Measurements from ENCODE around the gene ATP2B3. TPM values are rescaled to one million over a fixed set of nuclear protein-coding genes. Genes with fewer than 3 reads are reported as not detected.

ATP2B3 gene
- total RNA-seq, 1 experiment from 2014 or later, result not detected

DNA sequence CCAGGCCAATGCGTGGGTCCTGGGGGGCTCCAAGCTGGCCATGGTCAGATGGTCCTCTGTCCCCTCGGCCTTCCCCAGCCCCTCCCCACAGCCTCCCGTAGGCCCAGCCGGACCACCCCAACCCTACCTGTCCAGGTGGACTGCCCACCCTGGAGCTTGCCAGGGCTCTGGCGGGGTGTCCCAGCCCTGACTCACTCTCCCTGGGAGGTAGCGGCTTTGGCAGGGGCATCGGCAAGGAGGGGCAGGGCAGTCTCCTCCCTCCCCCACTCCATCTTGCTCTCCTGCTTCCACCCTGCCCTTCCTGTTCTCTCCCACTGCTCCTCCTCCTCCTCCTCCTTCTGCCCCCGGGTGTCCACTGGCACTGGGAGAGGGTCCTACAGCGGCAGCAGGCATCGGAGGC is 15.3 kb upstream of the ATP2B3 start:
- in situ Hi-C loops (cut with HindIII; ENCODE audit: low pct_unique_long_range_greater_than_20kb, low sequenced_read_pairs), result no loop called here

DNA sequence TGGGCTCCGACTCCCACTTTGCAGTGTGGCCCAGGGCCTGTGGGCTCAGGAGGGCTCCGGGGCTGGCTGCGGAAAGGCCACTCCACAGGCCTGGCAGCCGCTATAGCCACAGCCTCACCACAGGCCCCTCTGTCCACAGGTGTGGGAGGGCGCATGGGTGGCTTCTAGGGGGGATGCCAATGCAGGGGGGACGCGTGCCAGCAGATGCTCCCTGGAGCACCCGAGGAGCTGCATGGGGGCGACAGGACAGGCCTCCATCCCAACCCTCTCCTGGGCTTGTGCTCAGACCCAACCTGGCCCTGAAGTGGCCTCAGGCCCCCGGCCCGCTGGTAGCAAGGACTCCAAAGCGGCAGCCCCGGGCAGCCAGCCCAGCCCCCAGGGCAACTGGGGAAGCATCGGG is 14.6 kb upstream of the ATP2B3 start:
- in situ Hi-C loops (cut with HindIII; ENCODE audit: low pct_unique_long_range_greater_than_20kb, low sequenced_read_pairs), result no loop called here
- no peak for DNase-seq (ENCODE audit: low read depth)

More for the DNA sequence above, 15.3 kb upstream of the ATP2B3 start:
- no peak for DNase-seq (ENCODE audit: low read depth)

DNA sequence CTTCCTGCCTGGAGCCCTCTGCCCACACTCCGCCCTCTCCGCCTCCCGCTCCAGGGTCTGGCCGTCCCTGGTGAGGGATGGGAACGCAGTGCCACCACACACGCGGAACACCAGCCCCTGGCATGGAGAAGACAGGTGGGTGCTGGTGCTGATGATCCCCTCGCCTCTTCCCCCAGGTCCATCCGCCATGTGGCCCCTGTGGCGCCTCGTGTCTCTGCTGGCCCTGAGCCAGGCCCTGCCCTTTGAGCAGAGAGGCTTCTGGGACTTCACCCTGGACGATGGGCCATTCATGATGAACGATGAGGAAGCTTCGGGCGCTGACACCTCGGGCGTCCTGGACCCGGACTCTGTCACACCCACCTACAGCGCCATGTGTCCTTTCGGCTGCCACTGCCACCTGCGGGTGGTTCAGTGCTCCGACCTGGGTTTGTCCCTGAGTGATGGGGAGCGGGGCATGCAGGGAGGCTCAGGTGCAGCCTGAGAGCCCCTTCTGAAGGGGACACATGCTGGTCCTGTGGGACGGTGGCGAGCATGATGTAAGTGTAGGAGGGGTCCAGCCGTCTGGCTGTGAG is 12.9 kb upstream of the ATP2B3 start:
- DNase-seq (ENCODE audit: low read depth), result no peak
- in situ Hi-C loops (cut with HindIII; ENCODE audit: low pct_unique_long_range_greater_than_20kb, low sequenced_read_pairs), result no loop called here

DNA sequence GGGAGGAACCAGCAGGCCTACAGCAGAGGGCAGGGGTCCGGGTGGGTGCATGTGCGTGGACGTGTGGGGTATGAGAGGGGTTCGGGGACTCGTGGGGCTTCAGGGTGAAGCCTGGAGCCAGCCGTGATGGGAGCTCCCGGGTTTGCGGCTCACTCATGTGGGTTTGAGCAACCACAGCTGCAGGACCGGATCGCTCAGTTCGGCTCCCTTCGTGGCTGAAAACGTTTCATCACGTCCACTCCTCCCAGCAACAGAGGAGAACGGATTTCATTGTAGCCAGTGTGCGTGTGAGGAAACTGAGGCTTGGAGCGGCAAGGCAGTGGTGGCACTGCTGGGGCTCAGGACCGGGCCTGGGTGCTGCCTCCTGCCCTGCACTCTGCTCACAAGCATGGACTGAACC is 12.1 kb upstream of the ATP2B3 start:
- DNase-seq (ENCODE audit: low read depth), result no peak
- in situ Hi-C loops (cut with HindIII; ENCODE audit: low pct_unique_long_range_greater_than_20kb, low sequenced_read_pairs), result no loop called here

DNA sequence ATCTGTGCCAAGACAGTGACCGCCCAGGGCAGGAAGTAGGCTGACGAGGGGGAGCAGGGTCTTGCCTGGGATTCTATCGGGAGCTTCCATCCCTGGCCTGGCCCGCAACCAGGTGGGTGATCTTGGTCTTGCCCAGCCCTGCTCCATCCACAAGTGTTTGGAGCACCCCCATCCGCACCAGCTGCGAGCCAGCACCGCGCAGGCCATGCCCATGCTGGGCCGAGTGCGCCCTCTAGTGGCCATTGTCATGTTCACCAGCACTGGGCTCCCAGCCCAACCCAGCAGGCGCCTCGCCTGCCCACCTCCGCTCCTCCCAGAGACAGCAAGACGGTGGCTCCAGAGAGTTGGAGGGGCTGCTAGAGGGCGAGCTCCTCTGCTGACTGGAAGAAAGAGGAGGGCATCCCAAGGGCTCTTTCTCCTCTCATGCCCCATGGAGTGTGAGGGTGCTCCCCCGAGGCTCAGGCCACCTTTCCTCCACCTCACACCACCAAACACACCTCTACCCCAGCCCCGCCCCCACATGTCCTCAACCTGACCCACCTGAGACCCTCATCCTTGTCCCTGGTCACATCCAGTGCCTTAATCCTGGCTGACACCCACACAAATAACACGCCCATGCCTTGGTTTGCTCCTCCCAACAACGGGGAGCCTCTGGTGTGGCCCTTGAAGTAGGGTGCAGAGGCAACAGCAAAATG is 9.8 kb upstream of the ATP2B3 start:
- in situ Hi-C loops (cut with HindIII; ENCODE audit: low pct_unique_long_range_greater_than_20kb, low sequenced_read_pairs), result no loop called here
- peak; percentile 47 for DNase-seq (ENCODE audit: low read depth)

DNA sequence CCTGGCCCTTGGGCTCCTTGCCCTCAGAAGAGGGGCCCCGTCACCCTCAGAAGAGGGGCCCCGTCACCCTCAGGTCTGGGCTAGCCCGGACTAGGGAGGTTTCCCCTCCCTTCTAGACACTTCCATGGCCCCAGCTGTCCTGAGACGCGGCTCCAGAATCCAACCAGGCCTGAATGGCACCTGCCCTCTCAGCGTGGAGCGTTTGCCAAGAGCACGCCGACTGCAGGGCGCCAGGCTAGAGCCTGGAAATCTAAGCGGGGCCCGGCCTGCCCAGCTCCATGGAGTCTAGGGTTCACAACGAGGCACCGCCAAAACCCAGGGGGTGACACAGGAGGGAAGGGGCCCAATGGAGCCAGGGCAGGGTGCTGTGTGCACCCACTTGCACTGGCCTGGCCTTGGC is 7.8 kb upstream of the ATP2B3 start:
- DNase-seq (ENCODE audit: low read depth), result no peak
- in situ Hi-C loops (cut with HindIII; ENCODE audit: low pct_unique_long_range_greater_than_20kb, low sequenced_read_pairs), result no loop called here

DNA sequence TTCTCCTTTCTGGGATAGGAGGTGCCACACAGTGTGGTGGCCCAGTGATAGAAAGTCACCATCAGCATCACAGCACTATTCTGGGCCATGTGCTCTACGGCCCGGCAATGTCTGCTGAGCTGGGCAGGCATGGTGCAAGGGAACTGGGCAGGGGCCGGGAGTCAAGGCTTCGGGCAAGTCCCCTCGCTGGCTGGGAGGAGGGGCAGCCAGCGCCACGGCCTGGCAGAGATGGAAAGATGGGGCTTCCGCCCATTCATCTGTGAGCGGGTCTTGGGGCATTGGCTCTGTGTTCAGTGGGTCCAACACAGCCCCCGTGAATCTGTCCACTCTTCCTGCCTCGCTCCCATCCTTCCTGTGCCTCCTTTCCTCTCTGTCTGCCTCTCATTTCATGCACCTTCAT is 7.1 kb upstream of the ATP2B3 start:
- DNase-seq (ENCODE audit: low read depth), result no peak
- in situ Hi-C loops (cut with HindIII; ENCODE audit: low pct_unique_long_range_greater_than_20kb, low sequenced_read_pairs), result no loop called here

DNA sequence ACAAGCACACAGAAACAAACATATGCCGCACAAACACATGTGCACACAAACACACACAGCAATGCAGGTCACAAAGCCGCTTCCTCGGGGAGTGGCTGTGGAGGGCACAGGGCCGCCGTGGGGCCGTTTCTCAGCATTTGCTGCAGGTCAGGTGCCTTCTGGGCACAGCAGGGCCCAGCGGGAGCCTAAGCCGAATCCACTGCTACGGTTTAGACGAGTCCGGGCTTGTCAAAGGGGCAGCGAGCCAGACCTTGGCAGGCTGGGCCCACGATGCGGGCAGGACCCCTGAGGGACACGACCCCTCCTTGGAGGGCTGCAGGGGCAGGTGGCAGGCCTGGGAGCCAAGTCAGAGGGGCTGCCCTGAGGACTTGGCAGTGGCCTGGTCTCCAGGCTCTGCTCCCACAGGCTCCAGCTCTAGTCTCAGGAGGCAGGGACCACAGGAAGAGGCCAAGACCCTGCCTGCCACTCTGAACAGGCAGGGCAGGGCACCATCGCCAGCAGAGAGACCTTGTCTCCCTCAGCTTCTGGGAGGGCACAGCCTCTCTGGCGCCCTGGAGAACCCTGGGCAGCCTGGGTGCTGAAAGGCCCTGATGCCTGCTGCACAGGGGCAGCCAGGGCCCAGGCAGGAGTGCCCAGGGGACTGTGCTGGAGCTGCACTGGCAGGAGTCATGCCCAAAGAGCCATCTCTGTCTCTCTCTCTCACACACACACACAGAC is 5.5 kb upstream of the ATP2B3 start:
- no peak for DNase-seq (ENCODE audit: low read depth)
- in situ Hi-C loops (cut with HindIII; ENCODE audit: low pct_unique_long_range_greater_than_20kb, low sequenced_read_pairs), result no loop called here

DNA sequence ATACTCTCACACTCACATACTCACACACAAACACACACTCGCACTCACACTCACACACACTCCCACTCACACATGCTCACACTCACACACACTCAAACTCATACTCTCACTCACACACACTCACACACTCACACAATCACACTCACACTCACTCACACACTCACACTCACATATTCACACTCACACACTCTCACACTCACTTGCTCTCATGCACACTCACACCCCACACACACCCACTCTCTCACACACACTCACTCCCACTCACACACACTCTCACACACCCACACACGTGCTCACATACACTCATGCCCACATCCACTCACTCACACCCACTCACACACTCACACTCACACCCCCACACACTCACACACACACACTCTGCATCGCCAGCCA is 4.9 kb upstream of the ATP2B3 start:
- no peak for DNase-seq (ENCODE audit: low read depth)
- in situ Hi-C loops (cut with HindIII; ENCODE audit: low pct_unique_long_range_greater_than_20kb, low sequenced_read_pairs), result no loop called here

DNA sequence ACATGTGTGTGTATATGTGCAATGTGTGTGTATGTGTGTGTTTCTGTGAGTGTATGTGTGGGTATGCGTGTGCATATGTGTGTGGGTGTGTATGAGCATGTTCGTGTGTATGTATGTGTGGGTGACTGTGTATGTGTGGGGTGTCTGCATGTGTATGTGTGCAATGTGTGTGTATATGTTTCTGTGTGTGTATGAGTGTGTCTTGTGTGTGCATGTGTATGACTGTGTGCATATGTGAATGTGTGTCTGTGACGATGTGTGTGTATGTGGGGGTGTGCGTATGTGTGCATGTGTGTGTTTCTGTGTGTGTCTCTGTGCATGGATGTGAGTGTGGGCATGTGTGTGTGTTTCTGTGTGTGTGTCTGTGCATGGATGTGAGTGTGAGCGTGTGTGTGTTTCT is 4.2 kb upstream of the ATP2B3 start:
- in situ Hi-C loops (cut with HindIII; ENCODE audit: low pct_unique_long_range_greater_than_20kb, low sequenced_read_pairs), result no loop called here

DNA sequence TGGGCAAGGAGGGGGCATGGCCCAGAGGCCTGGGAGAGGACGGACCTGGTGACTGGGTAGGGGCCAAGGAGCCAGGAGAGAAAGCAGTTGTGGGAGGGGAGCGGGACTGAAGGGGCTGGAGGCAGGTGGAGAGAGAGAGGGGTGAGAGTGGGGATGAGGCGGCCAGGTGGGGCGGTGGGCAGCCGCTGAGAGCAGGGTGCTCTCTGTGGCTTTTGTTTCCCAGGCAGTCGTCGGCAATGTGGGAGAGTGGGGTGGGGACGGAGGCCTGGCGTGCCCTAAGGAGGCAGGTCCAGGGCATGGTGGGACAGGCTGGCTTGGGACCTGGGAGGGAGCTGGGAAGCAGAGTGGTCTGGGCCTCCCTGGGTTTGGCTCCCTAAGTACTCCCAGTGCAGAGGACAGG is 3.2 kb upstream of the ATP2B3 start:
- in situ Hi-C loops (cut with HindIII; ENCODE audit: low pct_unique_long_range_greater_than_20kb, low sequenced_read_pairs), result no loop called here
- DNase-seq (ENCODE audit: low read depth), result no peak

More for the DNA sequence above, 4.2 kb upstream of the ATP2B3 start:
- no peak for DNase-seq (ENCODE audit: low read depth)

DNA sequence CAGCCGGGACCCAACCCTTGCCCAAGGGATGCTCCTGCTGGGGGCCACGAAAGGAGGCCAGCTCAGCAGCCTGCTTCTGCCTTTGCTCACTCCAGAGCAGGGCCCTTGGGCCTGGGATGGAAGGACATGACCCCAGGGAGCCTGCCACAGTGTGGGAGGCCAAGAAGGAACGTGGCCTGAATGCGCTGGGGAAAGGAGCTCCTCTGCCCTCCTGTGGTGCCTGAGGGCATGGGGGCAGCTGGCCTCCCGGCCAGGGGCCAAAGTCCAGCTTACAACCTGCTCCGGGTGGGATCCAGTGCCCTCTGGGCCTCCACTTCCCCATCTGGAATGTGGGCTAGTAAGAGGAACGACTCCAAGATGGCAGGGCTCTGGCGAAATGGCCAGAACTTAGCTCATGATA is 2.0 kb upstream of the ATP2B3 start:
- in situ Hi-C loops (cut with HindIII; ENCODE audit: low pct_unique_long_range_greater_than_20kb, low sequenced_read_pairs), result no loop called here
- DNase-seq (ENCODE audit: low read depth), result no peak

DNA sequence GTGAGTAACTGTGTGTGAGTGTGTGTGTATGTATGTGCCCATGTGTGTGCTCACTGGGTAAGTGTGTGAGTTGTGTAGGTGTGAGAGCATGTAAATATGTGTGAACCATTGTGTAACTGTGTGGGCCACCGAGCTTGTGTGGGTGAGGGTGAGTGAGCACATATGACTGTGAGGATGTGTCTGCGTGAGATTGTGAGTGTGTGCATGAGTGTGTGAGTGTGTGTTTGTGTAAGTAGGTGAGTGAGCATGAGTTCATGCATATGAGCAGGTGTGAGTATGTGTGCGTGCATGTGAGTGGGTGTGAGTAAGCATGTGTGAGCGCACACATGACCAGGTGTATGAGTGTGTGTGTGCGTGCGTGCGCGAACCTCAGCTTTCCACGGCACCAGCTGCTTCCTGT is 1.4 kb upstream of the ATP2B3 start:
- no peak for DNase-seq (ENCODE audit: low read depth)
- in situ Hi-C loops (cut with HindIII; ENCODE audit: low pct_unique_long_range_greater_than_20kb, low sequenced_read_pairs), result no loop called here

DNA sequence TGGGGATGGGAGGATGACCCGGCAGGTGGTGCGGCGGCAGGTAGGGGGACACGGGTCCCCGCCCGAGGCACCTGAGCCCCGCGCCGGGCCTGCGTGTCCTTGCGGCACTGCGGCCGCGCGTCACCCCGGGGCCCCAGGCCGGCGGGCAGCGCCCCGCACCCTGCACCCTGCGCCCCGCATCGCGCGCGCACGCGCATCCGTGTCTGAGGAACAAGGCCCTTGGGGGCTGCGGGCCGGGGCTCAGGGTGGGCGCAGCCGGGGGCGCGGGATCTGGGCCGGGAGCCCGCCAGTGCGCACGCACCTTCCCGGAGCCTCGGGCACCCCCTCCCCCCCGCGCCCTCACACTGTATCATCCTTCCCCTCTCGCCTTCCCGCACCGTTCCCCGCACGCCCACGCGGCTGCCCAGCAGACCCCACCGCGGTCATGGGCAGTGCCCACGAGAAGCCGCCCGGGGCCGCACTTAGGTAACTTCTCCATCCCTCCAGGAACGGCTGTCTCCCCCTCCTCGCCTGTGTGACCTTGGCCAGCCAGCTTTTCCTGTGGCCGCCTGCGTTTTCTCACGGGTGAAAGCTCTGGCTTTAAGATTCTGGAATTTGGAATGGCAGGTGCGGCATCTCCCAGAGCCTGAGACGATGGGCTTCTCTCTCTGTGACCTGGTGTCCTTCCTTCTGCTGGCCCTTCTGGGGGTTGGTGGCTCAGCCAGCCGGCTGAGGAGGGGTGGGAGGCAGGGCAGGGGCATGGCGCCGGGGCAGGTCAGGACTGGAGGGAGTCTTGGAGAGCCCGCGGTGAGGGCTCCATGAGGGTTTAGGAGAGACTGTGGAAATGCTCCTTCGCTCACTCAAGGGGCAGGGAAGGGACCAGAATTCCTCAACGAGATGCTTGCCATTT is 748 bp downstream of the ATP2B3 start:
- DNase-seq (ENCODE audit: low read depth), result no peak
- in situ Hi-C loops (cut with HindIII; ENCODE audit: low pct_unique_long_range_greater_than_20kb, low sequenced_read_pairs), result no loop called here

DNA sequence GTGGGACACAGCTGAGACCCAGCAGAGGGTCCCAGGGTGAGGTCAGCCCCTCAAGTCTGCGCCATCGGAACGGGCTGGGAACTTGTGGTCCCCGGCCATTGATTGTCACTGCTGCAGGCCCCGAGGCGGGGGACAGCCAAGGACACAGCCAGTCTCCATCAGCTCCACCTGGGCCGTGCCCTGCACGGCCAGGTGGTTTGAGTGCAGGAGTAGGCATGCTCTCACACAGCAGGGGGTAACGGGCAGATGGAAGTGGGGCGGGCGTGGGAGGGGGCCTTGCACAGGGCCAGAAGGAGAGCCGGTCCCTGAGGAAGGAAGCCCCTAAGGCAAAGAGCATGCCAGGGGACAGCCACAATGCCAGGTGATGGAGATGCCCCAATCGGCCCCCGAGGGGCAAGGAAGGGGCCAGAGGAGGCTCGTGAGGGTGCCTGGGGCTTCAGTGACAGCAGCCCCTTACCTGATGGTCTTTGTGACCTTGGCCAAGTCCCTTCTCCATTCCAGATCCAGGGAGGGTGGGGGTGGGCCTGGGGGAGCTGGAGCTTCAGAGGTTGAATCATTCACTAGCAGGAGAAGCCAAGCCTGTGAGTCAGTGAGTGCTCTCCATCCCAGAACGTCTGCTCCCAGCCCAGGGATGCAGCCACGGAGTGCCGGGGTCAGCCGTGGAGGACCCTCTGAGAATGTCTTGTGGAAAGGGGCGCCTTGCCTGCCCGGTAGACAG is 2.3 kb downstream of the ATP2B3 start:
- no peak for DNase-seq (ENCODE audit: low read depth)
- in situ Hi-C loops (cut with HindIII; ENCODE audit: low pct_unique_long_range_greater_than_20kb, low sequenced_read_pairs), result no loop called here

DNA sequence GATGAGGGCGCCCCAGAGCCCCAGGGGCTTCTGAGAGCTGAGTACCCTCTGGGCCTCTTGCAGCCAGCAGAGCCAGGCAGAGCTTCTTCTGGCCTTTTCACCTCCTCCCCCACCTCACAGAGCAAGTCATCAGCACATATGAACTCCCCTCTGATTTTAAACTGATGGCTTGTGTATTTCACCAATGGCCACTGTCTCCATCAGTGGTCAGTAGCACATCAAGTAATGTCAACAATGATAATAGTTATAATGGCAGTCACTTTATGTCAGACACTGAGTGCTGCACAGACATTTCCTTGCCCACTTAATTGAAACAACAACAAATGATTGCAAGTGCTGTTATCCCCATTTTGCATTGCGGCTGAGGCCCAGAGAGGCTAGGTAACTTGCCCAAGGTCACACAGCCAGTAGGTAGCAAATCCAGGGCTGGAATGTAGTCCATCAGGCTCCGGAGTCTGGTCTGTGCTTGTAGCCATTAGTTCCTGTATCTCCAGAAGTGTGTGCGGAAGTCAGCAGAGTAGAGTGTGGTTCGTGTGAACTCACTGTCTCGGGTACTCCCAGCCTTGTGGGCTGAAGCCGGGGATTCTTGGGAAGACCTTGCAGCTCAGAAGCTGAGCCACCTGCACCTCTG is 3.0 kb downstream of the ATP2B3 start:
- DNase-seq (ENCODE audit: low read depth), result no peak
- in situ Hi-C loops (cut with HindIII; ENCODE audit: low pct_unique_long_range_greater_than_20kb, low sequenced_read_pairs), result no loop called here

DNA sequence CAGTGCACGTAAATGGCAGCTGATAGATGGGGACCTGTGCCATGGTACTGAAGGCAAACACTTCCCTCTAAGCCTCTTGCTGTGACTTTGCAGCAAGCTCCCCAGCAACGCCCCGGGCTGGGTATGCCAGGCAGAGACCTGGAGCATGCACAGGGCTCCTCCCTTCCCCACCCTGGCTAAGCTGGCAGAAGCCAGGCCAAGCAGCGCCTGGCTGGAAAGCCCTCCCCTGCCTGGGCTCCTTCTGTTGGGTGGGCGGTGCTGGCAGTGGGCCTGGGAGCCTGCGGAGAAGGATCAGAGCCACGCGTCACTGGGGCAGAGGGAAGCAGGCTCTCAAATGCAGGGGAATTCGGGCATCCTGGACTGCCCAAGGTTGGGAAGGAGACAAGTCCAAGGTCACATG is 3.6 kb downstream of the ATP2B3 start:
- in situ Hi-C loops (cut with HindIII; ENCODE audit: low pct_unique_long_range_greater_than_20kb, low sequenced_read_pairs), result no loop called here
- no peak for DNase-seq (ENCODE audit: low read depth)

DNA sequence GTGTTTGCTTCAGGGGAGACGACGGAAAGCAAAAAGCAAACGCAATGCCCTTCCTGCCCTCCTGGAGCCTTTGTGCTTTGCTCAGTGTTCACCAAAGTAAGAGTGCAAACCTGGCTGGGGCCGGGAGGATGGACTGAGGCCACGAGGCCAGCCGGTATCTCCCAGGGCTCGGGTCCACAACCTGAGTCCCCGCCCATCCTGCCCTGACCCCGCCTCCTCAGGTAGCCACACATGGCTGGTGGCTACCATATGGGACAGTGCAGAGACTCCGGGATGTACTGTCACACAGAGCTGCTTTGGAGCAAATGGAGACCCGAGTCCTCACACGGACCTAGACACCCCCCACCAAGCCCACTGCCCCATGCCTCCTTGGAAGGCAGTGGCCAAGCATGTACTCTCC is 4.8 kb downstream of the ATP2B3 start:
- in situ Hi-C loops (cut with HindIII; ENCODE audit: low pct_unique_long_range_greater_than_20kb, low sequenced_read_pairs), result no loop called here
- no peak for DNase-seq (ENCODE audit: low read depth)

Measured in Caki2 (cell line).